ENCODE measurements around the gene MLXIP.

DNA sequence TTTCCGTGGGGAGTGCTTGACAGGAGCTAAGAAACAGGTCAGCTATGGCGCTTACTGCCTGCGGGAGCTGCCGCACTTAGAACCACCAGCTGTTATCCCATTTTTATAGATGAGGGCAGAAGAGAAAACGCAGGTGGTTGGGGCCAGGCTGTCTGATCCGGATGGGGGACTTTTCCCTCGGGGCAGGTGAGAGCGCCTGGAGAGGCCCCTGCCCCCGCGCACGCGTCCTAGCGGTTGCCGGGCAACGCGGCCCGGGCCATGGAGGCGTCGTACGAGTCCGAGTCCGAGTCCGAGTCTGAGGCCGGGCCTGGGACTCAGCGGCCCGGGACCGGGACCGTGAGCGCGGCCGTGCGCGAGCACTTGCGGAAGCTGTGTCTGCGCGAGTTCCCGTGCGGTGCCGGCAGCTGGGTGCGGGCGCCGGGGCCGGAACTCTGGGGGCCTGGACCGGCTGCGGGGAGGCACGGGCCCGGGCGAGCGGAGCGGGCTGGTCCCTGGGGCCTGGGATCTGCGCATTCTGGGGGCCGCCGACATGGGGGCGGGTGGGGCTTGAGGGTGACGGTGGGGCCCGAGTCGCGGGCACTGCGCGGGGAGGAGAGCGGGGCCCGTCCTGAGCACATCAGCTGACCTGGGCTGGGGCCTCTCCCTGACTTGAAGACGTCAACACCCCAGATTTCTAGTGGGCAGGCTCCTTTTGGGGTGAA lies 104.5 kb downstream of the MLXIP start, which contains the start of gene LRRC43:
- TF ChIP-seq, protein P1, sequence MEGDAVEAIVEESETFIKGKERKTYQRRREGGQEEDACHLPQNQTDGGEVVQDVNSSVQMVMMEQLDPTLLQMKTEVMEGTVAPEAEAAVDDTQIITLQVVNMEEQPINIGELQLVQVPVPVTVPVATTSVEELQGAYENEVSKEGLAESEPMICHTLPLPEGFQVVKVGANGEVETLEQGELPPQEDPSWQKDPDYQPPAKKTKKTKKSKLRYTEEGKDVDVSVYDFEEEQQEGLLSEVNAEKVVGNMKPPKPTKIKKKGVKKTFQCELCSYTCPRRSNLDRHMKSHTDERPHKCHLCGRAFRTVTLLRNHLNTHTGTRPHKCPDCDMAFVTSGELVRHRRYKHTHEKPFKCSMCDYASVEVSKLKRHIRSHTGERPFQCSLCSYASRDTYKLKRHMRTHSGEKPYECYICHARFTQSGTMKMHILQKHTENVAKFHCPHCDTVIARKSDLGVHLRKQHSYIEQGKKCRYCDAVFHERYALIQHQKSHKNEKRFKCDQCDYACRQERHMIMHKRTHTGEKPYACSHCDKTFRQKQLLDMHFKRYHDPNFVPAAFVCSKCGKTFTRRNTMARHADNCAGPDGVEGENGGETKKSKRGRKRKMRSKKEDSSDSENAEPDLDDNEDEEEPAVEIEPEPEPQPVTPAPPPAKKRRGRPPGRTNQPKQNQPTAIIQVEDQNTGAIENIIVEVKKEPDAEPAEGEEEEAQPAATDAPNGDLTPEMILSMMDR (IDR thresholded peaks at IDR 0.05 in 2 of 3, conservative IDR thresholded peaks at IDR 0.05 in 1 of 3; ENCODE audit: borderline replicate concordance in 1 of 3, insufficient read depth in 1 of 3, low read depth in 2 of 3, low read length in 2 of 3), result no peak
- TF ChIP-seq CEBPB (IDR thresholded peaks at IDR 0.05; ENCODE audit: low read depth) (no peak), JUND (IDR thresholded peaks at IDR 0.05) (no peak), POLR2A (IDR thresholded peaks at IDR 0.05; ENCODE audit: borderline replicate concordance, extremely low read depth, insufficient read depth, insufficient read length) (no peak), EZH2 (IDR thresholded peaks at IDR 0.05) (no peak), SRF (IDR thresholded peaks at IDR 0.05; ENCODE audit: low read depth) (no peak), EZH2phosphoT487 (IDR thresholded peaks at IDR 0.05; ENCODE audit: borderline replicate concordance) (no peak), RAD21 (IDR thresholded peaks at IDR 0.05; ENCODE audit: low read depth) (no peak)

Data from HCT116 (cell line).